ENCODE measurements around the gene DCDC2C.

DNA sequence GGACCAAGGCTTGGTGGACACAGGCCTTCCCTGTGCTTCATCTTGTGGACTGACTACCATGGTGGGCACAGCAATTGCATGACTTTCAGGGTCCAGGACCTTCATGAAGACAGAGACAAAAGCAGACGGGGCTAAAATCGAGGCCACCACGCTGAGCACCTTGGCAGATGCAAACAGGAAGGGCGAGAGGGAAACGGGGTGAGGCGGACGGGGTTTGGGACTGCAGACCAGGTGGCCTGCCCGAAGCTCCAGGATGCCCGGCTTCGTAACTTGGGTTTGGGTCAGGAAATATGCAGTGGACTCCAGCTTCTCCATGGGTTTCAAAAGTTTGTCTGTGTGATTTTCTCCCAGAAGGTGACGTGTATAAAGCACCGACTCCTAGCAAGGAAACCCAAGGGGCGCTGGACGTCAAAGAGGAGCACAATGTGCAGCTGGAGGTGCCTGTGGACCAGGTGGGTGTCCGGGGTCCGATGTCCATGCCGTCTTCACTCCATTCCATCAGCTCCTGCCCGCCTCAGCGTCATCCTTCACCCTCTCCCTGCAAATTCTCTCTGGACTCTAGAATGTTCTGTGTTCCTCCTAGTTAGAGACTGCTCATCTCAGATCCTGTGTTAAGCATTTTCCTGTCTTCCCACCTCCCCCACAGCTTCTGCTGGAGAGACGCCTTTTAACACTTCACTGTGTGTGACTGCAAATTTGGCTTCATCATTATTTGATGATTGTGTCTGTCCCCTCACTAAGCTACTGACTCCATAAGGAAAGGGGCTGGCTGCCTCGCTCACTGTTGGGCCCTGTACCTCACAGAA, 65.8 kb downstream of the DCDC2C start:
- TF ChIP-seq, protein P1, sequence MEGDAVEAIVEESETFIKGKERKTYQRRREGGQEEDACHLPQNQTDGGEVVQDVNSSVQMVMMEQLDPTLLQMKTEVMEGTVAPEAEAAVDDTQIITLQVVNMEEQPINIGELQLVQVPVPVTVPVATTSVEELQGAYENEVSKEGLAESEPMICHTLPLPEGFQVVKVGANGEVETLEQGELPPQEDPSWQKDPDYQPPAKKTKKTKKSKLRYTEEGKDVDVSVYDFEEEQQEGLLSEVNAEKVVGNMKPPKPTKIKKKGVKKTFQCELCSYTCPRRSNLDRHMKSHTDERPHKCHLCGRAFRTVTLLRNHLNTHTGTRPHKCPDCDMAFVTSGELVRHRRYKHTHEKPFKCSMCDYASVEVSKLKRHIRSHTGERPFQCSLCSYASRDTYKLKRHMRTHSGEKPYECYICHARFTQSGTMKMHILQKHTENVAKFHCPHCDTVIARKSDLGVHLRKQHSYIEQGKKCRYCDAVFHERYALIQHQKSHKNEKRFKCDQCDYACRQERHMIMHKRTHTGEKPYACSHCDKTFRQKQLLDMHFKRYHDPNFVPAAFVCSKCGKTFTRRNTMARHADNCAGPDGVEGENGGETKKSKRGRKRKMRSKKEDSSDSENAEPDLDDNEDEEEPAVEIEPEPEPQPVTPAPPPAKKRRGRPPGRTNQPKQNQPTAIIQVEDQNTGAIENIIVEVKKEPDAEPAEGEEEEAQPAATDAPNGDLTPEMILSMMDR (conservative IDR thresholded peaks at IDR 0.05 in 1 of 2, IDR thresholded peaks at IDR 0.05 in 1 of 2; ENCODE audit: low read depth in 1 of 2, low read length in 2 of 2), result no peak
- no peak for TF ChIP-seq EZH2 (IDR thresholded peaks at IDR 0.05; ENCODE audit: low read length, missing control alignments)

All from fibroblast of lung (primary cell).